ENCODE measurements around the gene MYBPH.

- no peak for TF ChIP-seq POLR2AphosphoS5 (IDR thresholded peaks at IDR 0.05; ENCODE audit: low read depth, low read length)
- TF ChIP-seq POLR2A (IDR thresholded peaks at IDR 0.05; ENCODE audit: low read depth, low read length): no peak
Observed at GRCh38 chr1:203199002-203199401, 23.4 kb upstream of the MYBPH start.

Measured in GM12892 (cell line).